GM12874 (cell line): ENCODE measurements around the gene TMA16.

Experiments used
- CTCF ChIP-seq: IDR thresholded peaks from 2 replicates; pipeline ENCODE4 v1.5.1; 2011; ENCODE audit warnings: low read depth, mild to moderate bottlenecking, control low read depth, low read length, moderate library complexity; ENCODE audit not compliant: insufficient read depth

Gene TMA16

GRCh38 chr4:163523791-163524365 is 29.4 kb downstream of the TMA16 start:
- no peak for TF ChIP-seq CTCF

GRCh38 chr4:163525982-163526381 is 31.5 kb downstream of the TMA16 start:
- no peak for TF ChIP-seq CTCF

- TF ChIP-seq CTCF: no peak
Measured at GRCh38 chr4:163527172-163527571, 32.7 kb downstream of the TMA16 start.

DNA sequence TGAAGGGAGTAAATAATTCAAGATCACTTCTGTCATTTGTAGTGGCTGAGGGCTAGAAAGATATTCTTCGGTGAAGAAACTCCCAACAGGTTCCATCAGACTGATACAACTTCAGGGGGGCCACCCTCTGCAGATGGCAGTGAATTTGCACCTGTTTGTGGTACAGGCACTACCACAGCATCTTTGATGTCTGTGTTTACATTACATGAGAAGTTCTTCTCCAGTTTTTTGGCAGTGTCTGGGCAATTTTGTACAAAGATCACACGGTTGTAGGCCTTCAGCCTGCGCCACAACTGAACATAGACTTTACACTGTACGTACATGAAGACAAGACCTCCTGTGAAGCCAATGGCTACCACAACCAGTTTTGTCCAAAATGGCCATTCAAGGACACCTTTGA is 34.2 kb downstream of the TMA16 start:
- no peak for TF ChIP-seq CTCF

GRCh38 chr4:163534056-163534455 is 39.6 kb downstream of the TMA16 start:
- no peak for TF ChIP-seq CTCF

- TF ChIP-seq CTCF: no peak
Measured at GRCh38 chr4:163535657-163536056, 41.2 kb downstream of the TMA16 start.

DNA sequence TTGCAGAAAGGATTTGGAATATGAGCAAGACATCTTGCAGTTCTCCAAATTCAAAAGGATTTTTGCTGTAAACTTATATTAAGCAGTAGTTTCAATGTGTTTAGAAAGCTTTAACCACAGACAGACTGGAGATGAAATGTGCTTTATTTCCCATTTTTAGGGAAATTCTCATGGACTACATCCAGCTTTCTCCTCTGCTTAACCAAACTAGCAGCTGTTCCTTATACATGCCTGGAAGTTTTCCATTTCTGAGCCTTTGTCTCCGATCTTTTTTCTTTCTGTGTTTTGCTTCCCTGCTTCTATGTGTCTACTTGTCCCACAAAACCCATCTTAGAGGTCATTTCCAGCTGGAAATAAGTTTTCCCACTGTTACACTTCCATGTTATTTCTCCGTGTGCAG is 41.6 kb downstream of the TMA16 start:
- no peak for TF ChIP-seq CTCF

DNA sequence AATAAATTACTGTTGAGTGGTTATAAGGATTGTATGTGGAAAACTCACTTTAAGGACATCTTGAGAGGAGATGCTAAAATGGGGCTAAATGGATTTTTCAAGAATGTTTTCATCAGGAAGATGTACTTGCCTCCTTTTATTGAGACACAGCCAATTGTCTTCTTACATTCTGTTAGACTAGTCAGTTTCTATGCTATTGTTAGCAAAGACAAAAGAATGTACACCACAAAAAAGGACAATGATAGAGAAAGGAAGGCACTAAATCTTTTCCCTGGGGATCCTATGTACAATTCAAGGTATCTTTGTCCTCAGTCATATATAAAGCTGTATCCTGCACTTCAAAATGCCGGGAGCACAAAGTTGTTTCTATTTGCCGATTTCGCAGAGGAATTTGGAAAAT is 42.6 kb downstream of the TMA16 start:
- TF ChIP-seq CTCF: no peak
